ENCODE data around the gene RANBP17.

Gene RANBP17

GRCh38 chr5:171306781-171307591, 445.2 kb downstream of the RANBP17 start:
- no peak for DNase-seq

DNA sequence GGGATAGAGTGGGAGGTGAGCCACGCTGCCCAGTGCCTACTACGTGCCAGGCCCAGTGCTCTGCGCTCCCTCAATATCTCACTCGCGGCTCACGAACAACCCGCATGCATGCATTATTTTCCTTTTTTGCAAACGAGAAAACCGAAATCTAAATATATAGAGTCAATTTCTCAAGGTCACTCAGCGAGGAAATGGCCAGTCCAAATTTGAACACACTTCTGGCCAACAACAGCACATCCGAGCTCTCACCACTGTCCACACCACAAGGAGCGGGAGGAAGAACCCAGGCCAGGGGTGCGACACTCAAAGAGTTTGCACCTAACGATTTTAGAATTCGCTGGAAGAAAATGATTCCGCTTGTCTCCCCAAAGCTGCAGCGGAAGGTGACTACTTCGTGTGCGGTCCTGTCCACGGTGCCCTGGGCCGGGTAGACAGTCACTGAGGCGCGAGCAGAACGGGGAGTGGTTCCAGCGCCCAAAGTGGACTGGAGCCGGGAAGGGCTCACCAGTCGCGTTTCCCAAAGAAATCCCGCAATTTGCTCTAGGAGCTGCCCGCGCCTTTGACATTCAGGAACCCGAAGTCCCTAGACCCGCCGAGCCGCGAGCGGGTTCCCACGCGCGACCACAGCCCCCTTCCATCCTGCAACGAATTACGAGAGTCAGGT, 446.1 kb downstream of the RANBP17 start:
- DNase-seq = no peak

DNA sequence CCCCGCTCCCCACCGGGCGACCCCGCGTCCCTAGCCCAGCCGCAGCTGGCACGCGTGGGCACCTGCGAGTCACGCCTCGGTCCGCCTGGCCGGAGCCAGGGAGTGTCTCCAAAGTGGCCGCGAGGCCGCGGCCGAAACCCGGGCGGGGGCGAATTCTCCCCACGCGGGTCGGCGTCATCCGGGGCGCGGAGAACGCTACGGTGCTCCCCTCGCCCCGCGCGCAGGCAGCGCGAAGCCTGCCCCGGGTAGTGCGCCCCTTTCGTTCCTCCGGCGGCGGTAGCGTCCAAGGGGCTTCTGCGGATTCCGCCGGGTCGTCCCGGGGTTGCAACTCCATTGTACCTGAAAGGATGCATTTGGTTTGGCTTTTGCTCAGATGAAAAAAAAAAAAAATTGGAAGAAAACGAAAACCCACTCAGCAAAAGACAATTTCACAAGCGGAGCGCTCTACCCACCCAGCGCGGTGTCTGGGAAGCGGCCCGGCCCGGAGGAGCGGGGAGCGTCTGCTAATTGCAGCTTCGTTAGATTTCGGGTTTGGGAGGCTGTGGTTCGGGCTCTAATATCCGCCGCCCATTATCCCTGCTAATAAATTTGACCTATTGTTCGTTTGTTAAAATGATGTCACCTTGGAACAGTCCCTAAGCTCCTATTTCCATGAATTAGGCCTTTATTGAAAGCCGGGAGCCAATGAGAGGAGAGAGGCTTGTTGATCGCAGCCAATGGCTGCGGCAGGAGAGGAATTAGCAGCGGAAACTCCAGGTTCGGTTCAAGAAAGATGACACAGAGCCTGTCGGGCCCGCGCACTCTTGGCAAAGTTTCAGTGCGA, 446.8 kb downstream of the RANBP17 start, which contains the start of gene TLX3:
TSS of gene TLX3 (plus strand) at position 796 of the 823 bp plus-strand sequence. CDS start 118 bp downstream, outside the sequence.
- no peak for DNase-seq

GRCh38 chr5:171309276-171310211, 447.7 kb downstream of the RANBP17 start:
- no peak for DNase-seq

DNA sequence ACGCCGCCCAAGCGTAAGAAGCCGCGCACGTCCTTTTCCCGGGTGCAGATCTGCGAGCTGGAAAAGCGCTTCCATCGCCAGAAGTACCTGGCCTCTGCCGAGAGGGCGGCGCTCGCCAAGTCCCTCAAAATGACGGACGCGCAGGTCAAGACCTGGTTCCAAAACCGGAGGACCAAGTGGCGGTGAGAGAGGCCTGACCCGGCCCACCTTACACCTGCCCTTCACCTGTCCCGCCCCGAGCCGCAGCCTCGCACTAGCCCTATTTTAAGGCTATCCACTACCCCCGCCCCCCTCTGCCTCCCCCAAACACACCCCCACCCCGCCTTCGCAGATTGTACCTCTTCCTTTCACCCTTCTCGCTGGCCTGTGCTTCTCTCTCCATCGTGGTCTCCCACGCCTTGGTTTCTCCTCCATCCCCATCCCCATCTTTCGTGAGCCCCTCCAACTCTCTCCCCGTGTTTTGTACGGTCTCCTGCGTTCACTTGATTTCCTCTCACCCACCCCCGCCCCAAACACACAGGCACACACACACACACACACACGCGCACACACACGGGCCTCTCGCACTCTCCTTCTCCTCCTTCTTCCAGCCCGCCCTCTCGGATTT, 448.5 kb downstream of the RANBP17 start:
- no peak for DNase-seq

GRCh38 chr5:171310819-171311321, 449.1 kb downstream of the RANBP17 start:
- no peak for DNase-seq

DNA sequence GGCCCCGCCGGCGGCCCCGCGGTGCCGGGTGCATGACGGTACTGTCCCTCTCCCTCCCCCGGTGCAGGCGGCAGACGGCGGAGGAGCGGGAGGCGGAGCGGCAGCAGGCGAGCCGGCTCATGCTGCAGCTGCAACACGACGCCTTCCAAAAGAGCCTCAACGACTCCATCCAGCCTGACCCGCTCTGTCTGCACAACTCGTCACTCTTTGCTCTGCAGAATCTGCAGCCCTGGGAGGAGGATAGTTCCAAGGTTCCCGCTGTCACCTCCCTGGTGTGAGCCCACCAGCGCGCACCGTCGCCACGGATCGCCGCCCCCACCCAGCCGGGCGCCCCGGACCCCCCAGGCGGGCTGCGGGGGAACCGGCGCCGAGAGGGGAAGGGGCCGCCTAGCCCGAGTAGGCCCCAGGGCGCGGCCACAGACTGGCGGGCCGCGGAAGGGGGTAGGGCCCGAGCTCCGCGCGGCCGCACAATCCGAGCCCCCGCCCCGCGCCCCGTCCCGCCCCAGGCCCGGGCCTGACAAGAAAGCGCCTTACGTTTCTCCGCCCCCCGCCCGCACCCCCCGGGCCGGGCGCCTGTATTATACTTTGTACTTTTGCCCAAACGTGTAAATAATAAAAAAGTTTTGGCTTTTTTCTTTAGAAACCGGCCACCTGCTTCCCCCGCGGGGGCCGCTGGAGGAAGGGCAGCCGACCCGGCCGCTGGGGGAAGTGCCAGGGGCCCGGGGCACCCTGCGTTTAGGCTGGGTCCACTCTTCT, 449.7 kb downstream of the RANBP17 start:
- no peak for DNase-seq

DNA sequence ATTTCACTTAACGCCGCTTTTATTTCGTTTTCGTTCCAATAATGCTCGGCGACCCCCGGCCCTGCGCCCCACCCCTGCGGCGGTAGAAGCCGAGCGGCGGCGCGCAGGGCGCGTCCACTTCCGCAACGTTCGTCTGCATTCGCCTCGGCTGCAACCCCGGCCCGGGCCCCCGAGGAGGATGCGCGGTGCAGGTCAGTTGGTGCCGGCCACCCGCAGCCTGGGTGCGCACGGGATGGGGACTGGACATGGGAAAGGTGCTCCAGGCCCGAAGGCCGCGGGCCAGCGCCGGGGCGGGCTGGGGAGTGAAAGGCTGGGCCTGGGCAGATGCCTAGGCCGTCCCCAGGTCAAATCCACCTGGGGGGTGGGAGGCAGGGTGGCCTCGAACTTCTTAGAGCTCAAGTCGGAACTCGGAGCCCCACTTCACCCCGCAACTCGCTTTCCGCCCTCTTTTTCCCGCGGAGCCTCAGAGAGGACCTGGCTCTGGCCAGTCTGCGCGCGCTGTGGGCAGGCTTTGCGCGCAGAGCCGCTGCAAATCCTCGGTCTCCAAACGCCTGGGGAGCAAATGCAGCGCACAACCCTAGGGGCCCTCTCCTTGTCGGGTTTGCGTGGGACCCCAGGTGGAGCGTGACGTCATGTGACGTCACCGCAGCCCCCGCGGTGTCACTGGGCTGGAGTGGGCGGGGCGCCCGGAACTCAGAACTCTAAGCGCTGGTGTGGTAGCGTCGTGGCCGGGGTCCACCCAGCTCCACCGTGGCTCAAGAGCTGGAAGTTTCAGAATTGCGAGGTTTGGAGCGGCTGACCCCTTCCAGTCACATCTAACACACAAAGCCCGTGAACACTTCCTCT, 450.5 kb downstream of the RANBP17 start:
- DNase-seq = no peak

DNA sequence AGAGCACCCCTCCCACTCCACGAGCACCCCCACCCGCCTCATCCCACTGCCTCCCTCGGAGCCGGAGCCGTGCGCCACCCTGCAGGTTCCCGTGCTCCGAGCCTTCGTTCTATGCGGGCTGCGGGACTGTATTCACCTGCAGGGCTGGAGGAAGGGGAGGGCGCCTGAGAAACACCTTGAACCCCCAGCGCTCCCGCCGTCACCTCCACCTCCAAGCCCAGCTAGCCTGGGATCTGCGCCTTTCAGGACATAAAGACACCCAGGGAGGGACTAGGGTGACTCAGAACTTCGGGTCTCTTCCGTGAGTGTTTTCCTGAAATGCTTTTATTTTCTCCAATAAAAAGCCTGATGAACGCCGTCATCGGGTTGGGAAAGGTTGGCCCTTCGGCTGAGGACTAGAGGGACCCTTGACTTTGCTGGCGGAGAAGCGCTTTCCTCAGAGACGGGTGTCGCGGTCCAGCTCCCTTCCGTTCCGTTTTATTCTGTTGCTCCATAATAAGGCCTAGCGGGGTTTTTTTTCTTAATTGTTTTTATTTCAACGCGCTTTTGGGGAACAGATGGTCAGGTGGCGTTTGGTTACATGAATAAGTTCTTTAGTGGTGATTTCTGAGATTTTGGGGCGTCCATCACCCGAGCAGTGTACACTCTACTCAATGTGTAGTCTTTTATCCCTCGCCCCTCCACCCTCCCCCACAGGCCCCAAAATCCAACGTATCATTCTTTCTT, 451.8 kb downstream of the RANBP17 start:
- DNase-seq = no peak

DNA sequence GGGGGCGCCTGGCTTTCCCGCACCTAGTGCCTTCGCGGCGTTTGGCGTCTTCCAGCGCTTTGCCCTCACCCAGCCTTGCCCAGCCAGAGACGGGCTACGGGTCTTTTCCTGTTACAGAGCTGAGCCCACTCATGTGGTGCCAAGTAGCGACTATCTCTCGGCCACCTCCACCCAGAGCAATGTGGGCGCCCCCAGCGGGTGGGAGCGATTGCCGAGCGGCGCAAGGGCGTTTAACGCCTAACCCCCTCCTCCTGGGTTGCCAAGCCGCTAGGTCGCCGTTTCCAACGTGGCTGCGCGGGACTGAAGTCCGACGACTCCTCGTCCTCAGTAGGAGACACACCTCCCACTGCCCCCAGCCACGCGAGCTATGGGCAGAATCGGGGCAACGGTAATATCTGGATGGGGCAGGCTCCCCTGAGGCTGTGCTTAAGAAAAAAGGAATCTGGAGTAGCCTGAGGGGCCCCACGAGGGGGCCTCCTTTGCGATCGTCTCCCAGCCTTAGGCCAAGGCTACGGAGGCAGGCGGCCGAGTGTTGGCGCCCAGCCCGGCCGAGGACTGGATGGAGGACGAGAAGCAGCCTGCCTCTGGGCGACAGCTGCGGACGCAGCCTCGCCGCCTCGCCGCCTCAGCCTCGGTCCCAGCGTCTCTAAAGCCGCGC, 453.0 kb downstream of the RANBP17 start:
- DNase-seq = no peak

DNA sequence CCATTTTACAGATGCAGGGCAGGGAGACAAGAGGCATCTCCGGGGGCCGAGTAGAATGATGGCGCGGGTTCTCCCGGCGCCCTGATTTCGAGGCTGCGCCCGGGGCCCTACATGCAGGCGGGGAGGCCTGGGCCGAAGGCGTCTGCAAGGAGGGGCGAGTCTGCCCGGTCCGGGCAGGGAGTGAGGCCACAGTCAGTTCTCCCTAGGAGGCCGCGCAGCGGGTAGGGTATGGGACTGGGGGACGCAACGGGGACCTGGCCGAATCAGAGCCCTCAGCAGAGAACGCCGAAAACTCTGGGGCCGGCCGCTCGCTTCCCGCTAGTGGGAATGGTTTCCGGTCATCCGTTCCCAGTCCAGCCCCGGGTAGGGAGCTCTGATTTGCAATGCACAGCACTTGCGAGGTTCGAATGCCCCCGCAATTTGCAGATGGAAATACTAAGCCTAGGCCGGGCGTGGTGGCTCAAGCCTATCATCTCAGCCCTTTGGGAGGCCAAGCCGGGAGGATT, 453.6 kb downstream of the RANBP17 start:
- no peak for DNase-seq

- DNase-seq = no peak
These were observed 454.1 kb downstream of the RANBP17 start for GRCh38 chr5:171315925-171316257.

DNA sequence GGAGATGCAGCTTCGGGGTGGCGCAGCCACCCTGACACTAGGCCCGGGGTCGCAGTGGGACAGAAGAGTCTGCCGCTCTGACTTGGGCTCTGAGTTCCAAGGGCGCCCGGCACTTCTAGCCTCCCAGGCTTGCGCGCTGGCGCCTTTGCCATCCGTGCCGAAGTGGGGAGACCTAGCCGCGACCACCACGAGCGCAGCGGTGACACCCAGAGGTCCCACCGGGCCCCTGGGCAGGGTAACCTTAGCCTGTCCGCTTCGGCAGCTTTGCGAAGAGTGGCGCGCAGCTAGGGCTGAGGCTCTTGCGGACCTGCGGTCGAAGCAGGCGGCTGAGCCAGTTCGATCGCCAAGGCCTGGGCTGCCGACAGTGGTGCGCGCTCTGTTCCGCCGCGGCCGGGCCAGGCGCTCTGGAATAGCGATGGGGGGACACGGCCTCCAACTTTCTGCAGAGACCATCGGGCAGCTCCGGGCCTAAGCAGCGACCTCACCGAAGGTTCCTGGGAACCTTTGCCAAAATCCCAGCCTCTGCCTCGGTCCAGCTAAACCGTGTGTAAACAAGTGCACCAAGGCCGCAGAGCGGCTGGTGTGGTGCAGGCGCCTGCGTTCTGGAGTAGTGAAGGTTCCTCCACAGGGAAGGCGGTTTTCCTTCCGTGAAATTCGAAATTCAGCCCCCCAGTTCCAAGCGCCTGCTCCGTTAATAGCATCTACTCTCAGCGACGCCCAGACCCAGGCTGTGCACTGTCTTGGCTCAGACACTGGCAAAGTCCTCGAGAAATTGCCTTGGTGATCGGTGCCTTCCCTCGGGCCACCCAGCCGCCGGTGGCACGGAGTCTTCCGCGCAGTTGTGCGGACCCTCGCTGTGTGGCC, 454.7 kb downstream of the RANBP17 start:
- DNase-seq = no peak

DNA sequence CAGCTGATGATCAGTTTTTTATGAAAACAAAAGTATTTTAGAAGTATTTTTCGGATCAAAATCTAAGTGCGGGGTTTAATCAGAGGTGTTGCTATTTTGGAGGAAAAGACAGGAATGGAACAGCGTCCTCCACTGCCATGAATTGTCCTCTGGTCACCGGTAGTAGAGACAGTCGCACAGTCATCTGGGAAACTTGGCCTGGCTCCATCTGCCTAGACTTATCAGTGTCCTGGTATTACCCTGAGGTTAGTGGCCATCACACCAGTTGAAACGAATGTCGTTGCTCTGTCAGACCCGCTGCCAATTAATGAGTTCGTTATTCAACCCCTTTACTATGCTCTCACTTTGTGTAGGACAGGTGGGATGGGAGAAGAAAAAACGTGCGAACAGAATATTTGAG, 455.4 kb downstream of the RANBP17 start:
- no peak for DNase-seq

- DNase-seq = no peak
These were observed 456.2 kb downstream of the RANBP17 start for GRCh38 chr5:171318026-171318425.

GRCh38 chr5:171321447-171321846, 459.6 kb downstream of the RANBP17 start:
- DNase-seq = no peak

DNA sequence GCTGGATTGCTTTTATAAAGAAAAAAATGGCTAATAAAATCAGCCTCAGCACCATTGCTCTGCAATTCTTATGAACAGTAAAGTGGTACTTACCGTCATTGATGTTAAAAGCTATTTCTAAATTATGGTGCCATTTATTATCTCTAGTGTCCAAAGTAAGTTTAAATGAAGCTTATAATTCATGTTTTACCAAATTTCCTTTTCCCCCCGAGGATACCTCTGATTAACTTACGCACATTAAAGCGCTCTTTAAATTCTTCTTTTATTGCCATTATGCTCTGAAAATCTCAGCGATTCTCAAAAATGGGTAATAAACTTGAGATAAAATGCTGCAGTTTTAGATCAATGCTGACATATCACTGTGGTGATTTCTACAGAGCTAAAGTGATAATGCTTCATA, 460.7 kb downstream of the RANBP17 start:
- no peak for DNase-seq
